ENCODE results near the gene ADARB2. TPM values are rescaled to one million over a fixed set of nuclear protein-coding genes. Genes with fewer than 3 reads are reported as not detected.
"Not testable (repeated sequence)": the region's sequence is repeated elsewhere in the genome, so short reads cannot be mapped to it uniquely, and the experiment has no call there.

Gene ADARB2
- total RNA-seq, 3 donors from 2014 or later (not counting 1 experiment from before 2014, with no cell fraction given): 0.27 to 0.78 (median 0.40) TPM

DNA sequence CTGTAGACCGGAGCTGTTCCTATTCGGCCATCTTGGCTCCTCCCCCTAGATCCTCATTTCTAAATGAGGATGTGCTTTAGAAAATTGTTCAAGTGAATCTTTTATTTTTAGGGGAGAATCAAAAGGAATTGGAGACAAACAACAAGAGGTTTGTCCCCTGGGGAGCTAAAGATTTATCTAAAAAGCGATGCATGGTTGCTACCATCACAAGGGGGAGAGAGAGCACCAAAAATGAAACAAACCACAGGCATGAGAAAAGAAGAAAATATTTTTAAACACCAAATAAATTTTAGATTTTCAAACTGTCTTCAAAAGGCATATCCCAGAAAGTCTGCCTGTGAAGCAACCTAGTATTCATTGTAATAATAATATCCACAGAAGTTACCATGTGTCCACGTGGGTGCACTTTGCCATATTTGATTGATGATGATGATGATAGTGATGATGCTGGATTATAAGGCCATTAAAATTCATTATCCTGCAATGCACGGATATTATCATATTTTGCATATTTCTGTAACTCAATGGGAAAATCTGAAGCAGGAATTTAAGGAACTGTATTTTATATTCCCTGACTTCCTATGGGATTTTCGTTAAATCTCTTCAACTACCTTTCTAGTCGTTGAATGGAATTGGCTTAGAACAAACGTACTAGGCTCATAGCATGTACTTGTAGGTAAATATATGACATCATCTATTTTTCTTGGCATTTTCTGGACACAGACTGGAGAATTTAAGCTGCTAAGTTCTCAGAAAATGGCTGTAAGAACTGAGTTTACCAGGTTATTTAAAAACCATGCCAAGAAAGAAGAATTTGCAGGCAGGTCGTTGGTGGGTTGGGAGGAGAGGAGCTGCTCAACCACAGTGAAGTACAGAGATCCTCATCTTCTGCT lies 509.6 kb downstream of the ADARB2 start:
- 63% methylated on average over 4 of the region's 9 CpGs for WGBS (ENCODE audit: insufficient coverage)

DNA sequence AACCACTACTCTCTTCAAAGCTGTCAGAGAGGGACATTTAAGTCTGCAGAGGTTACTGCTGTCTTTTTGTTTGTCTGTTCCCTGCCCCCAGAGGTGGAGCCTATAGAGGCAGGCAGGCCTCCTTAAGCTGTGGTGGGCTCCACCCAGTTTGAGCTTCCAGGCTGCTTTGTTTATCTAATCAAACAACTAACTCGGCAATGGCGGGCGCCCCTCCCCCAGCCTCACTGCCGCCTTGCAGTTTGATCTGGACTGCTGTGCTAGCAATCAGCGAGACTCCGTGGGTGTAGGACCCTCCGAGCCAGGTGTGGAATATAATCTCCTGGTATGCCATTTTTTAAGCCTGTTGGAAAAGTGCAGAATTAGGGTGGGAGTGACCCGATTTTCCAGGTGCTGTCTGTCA lies 510.4 kb downstream of the ADARB2 start:
- H3K4me1 ChIP-seq (ENCODE audit: control insufficient read depth, insufficient read depth, low read length); H3K27ac ChIP-seq (ENCODE audit: low read length); H3K27ac Mint-ChIP-seq; H3K36me3 Mint-ChIP-seq; intact Hi-C loops (cut with micrococcal nuclease); H3K4me1 Mint-ChIP-seq; H3K4me3 Mint-ChIP-seq; H3K9me3 ChIP-seq (ENCODE audit: control insufficient read depth, insufficient read depth, low read length); ATAC-seq; H3K4me3 ChIP-seq (ENCODE audit: low read length); H3K27me3 ChIP-seq (ENCODE audit: control insufficient read depth, insufficient read depth, low read length); H3K9me3 Mint-ChIP-seq; DNase-seq; H3K36me3 ChIP-seq (ENCODE audit: control insufficient read depth, insufficient read depth, low read length): not testable (repeated sequence)
- H3K27me3 Mint-ChIP-seq (ENCODE audit: low read depth in 2 of 2): peaks cover 9 to 20% of the 10 kb centered on the region in 2 donors
- 81% methylated on average over 8 of the region's 8 CpGs for whole genome bisulfite sequencing (ENCODE audit: insufficient coverage)

More for the DNA sequence above, 509.6 kb downstream of the ADARB2 start:
- Histone ChIP-seq H3K9me3 (ENCODE audit: control insufficient read depth, insufficient read depth, low read length) (no peaks in the 10 kb centered on the region), H3K4me3 (ENCODE audit: low read length) (no peak overlapping the region), H3K27ac (ENCODE audit: low read length) (no peak overlapping the region), H3K27me3 (ENCODE audit: control insufficient read depth, insufficient read depth, low read length) (no peaks in the 10 kb centered on the region), H3K4me1 (ENCODE audit: control insufficient read depth, insufficient read depth, low read length) (no peaks in the 10 kb centered on the region), H3K36me3 (ENCODE audit: control insufficient read depth, insufficient read depth, low read length) (no peaks in the 10 kb centered on the region)
- peaks cover 9 to 20% of the 10 kb centered on the region in 2 donors for H3K27me3 Mint-ChIP-seq (ENCODE audit: low read depth in 2 of 2)
- intact Hi-C loops (cut with micrococcal nuclease): no loop called here
- no peaks in the 10 kb centered on the region for H3K4me1 Mint-ChIP-seq
- H3K36me3 Mint-ChIP-seq: no peaks in the 10 kb centered on the region
- TF ChIP-seq CTCF (IDR thresholded peaks at IDR 0.05): no peak
- ATAC-seq (no peak), DNase-seq (no peak)
- peaks cover 0 to 2% of the 10 kb centered on the region in 2 donors for H3K9me3 Mint-ChIP-seq
- H3K4me3 Mint-ChIP-seq: no peak overlapping the region
- H3K27ac Mint-ChIP-seq: no peak overlapping the region

GRCh38 chr10:1219874-1220273 lies 517.5 kb downstream of the ADARB2 start:
- H3K4me1 ChIP-seq (ENCODE audit: control insufficient read depth, insufficient read depth, low read length); H3K4me3 ChIP-seq (ENCODE audit: low read length); DNase-seq; H3K4me1 Mint-ChIP-seq; H3K27me3 Mint-ChIP-seq (ENCODE audit: low read depth in 2 of 2); H3K27ac Mint-ChIP-seq; H3K9me3 Mint-ChIP-seq; ATAC-seq; intact Hi-C loops (cut with micrococcal nuclease); H3K27me3 ChIP-seq (ENCODE audit: control insufficient read depth, insufficient read depth, low read length); H3K36me3 Mint-ChIP-seq; H3K36me3 ChIP-seq (ENCODE audit: control insufficient read depth, insufficient read depth, low read length); H3K4me3 Mint-ChIP-seq; H3K9me3 ChIP-seq (ENCODE audit: control insufficient read depth, insufficient read depth, low read length); H3K27ac ChIP-seq (ENCODE audit: low read length): not testable (repeated sequence)
- WGBS (ENCODE audit: insufficient coverage): 0% methylated on average over 1 of the region's 1 CpG

DNA sequence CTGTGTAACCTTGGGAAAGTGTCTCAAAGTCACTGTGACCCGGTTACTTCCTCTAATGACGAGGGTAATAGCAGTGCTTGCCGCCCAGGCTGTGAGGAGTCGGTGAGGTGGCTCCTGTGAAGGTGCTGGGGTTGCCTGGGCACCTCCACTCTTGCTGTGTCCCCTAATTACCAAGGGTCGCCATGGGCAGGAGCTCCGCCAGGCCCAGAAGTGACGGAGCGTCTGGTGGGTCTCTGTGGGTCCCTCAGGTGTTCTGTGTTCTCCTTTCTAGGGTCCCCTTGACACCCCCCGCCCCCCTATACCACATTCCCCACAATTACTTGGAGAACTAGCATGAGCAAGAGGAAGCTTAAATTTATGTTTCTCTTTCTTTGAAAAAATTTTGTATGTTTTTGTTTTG lies 519.7 kb downstream of the ADARB2 start:
- H3K4me1 ChIP-seq (ENCODE audit: control insufficient read depth, insufficient read depth, low read length): no peaks in the 10 kb centered on the region
- no peaks in the 10 kb centered on the region for H3K9me3 ChIP-seq (ENCODE audit: control insufficient read depth, insufficient read depth, low read length)
- H3K4me3 Mint-ChIP-seq: no peak overlapping the region
- no peaks in the 10 kb centered on the region for H3K36me3 Mint-ChIP-seq
- H3K9me3 Mint-ChIP-seq: no peaks in the 10 kb centered on the region
- no peaks in the 10 kb centered on the region for H3K27me3 Mint-ChIP-seq (ENCODE audit: low read depth in 2 of 2)
- DNase-seq: no peak
- no peak for TF ChIP-seq CTCF (IDR thresholded peaks at IDR 0.05)
- intact Hi-C loops (cut with micrococcal nuclease): no loop called here
- H3K4me3 ChIP-seq (ENCODE audit: low read length): no peak overlapping the region
- no peaks in the 10 kb centered on the region for H3K36me3 ChIP-seq (ENCODE audit: control insufficient read depth, insufficient read depth, low read length)
- no peak for ATAC-seq
- no peak overlapping the region for H3K27ac ChIP-seq (ENCODE audit: low read length)
- WGBS (ENCODE audit: insufficient coverage): 90% methylated on average over 8 of the region's 9 CpGs
- H3K4me1 Mint-ChIP-seq: no peaks in the 10 kb centered on the region
- no peaks in the 10 kb centered on the region for H3K27me3 ChIP-seq (ENCODE audit: control insufficient read depth, insufficient read depth, low read length)
- no peak overlapping the region for H3K27ac Mint-ChIP-seq
